Tibial nerve (tissue), 4 donors: ENCODE measurements around the gene GAREM1. TPM values are rescaled to one million over a fixed set of nuclear protein-coding genes. Genes with fewer than 3 reads are reported as not detected.

Experiments
- DNase-seq, 2 donors: peaks; one replicate each; pipeline ENCODE4 v3.0.0-alpha.2; 2019; ENCODE audit warnings: low spot score in 2 of 2
- H3K27ac ChIP-seq, 4 donors: fragments of 200-600 bp; sonication (generic) in 3 of 4; one replicate each; pipeline ENCODE4 v1.5.1; 2017 to 2019; ENCODE audit warnings: mild to moderate bottlenecking in 1 of 4
- H3K27me3 ChIP-seq, 2 donors: fragments of 200-600 bp; sonication (generic) in 1 of 2; one replicate each; pipeline versions ENCODE4 v1.5.1 to v1.6.0; 2017 to 2019
- H3K36me3 ChIP-seq, 3 donors: fragments of 200-600 bp; sonication (generic); one replicate each; pipeline ENCODE4 v1.5.1; 2018 to 2019
- H3K4me1 ChIP-seq, 4 donors: fragments of 200-600 bp; sonication (generic) in 3 of 4; one replicate each; pipeline ENCODE4 v1.5.1; 2017 to 2019
- H3K4me3 ChIP-seq, 4 donors: fragments of 200-600 bp; sonication (generic) in 3 of 4; one replicate each; pipeline ENCODE4 v1.5.1; 2017 to 2019; ENCODE audit warnings: mild to moderate bottlenecking in 1 of 4, moderate library complexity in 1 of 4
- H3K9me3 ChIP-seq, 4 donors: fragments of 200-600 bp; sonication (generic) in 3 of 4; one replicate each; pipeline ENCODE4 v1.5.1; 2017 to 2019
- EP300 ChIP-seq, 2 donors: sonication (generic); formaldehyde crosslinking; IDR thresholded peaks; one replicate each; pipeline ENCODE4 v1.6.1; 2017; ENCODE audit warnings: antibody characterized with exemption in 2 of 2, mild to moderate bottlenecking in 1 of 2
- POLR2A ChIP-seq, 2 donors: fragments of 450-650 bp; IDR thresholded peaks; one replicate each; pipeline ENCODE4 v1.6.1; 2017; ENCODE audit warnings: antibody characterized with exemption in 2 of 2, mild to moderate bottlenecking in 2 of 2, moderate library complexity in 2 of 2
- WGBS, 2 donors: methylation state at CpG; one replicate each; pipeline ENCODE4 v1.1.5; 2018; 5-methylcytosine and 5-hydroxymethylcytosine counted together
- total RNA-seq, 4 donors: library from RNA; depleted of rRNA; stranded (reverse); fragments of >200 nt; gene quantifications; one replicate each; pipeline ENCODE4 v1.1.0, GENCODE V29; 2016
- TF ChIP-seq, protein P1 (sequence below), 5 experiments: fragments of 200-600 bp in 3 of 5; fragments of 450-650 bp in 2 of 5; sonication (generic) in 3 of 5; IDR thresholded peaks; one replicate each; pipeline ENCODE4 v1.5.1; 2016 to 2019; ENCODE audit warnings: antibody characterized with exemption in 5 of 5, mild to moderate bottlenecking in 3 of 5, moderate library complexity in 2 of 5

GAREM1 gene
- total RNA-seq, 4 donors from 2014 or later = 25.1 to 33.0 (median 30.7) TPM

DNA sequence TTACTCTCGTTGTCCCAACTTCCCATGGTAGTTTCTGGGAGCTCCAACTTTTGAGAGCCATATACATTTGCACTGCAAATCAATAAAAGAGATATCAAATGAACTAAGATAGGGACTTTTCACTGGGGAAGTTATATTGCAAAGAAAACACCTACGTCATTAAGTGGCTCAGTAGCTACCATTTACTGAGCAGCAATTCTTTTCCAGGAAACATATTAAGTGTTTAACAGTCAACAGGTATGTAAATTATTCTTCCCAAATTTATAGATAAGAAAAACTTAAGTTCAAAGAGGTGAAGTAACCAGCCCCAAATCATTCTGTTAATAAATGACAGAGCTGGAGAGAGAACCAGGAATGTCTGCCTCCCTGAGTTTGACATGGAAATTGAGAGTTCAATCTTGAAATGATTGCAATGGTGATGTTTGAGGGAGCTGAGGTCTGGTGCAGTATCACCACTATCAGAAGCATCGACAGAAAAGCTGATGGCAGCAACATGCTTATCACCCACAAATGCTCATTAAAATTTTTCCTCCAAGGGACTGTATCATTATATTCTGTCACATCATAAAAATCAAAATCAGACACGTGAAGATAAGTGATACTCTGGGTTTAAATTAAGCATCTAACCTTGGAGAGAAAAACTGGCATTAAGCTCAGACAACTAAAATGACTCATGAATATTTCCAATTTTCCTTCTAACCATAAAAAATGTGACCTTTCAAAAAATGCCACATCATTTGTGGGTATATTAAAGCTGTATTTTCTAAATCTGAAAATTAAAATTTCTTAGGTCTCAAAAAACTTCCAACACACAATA is 43.4 kb downstream of the GAREM1 start:
- DNase-seq = no peak
- H3K4me1 ChIP-seq = peaks cover 0 to 66% (median 20%) of the 10 kb centered on the region in 4 donors
- WGBS, 2 donors = 68 to 81% methylated on average over 4 of the region's 4 CpGs

DNA sequence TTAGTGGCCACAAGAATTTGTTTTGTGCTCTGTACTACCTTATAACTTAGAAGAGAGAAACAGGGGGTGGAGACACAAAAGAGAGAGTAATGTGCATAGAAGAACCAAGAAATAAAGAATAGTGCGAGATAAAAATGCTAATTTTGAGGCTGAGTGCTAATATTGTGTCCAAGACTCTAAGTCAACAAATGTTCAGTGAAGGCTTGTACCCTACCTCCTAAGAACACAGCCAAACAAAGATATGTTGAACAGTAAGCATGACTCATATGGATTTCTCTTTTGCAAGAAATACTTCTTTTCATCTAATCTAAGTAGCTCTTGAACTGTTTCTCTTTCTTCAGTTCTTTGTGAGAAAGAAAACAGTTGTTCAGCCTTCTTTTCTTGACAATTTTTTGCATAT is 45.2 kb downstream of the GAREM1 start:
- TF ChIP-seq, protein P1, sequence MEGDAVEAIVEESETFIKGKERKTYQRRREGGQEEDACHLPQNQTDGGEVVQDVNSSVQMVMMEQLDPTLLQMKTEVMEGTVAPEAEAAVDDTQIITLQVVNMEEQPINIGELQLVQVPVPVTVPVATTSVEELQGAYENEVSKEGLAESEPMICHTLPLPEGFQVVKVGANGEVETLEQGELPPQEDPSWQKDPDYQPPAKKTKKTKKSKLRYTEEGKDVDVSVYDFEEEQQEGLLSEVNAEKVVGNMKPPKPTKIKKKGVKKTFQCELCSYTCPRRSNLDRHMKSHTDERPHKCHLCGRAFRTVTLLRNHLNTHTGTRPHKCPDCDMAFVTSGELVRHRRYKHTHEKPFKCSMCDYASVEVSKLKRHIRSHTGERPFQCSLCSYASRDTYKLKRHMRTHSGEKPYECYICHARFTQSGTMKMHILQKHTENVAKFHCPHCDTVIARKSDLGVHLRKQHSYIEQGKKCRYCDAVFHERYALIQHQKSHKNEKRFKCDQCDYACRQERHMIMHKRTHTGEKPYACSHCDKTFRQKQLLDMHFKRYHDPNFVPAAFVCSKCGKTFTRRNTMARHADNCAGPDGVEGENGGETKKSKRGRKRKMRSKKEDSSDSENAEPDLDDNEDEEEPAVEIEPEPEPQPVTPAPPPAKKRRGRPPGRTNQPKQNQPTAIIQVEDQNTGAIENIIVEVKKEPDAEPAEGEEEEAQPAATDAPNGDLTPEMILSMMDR (IDR thresholded peaks at IDR 0.05) = no peak
- TF ChIP-seq POLR2A (IDR thresholded peaks at IDR 0.05) (no peak), EP300 (IDR thresholded peaks at IDR 0.05) (no peak)
- Histone ChIP-seq H3K36me3 (no peaks in the 10 kb centered on the region), H3K4me1 (peaks cover 0 to 83% (median 24%) of the 10 kb centered on the region in 4 donors), H3K4me3 (no peak overlapping the region), H3K27me3 (no peaks in the 10 kb centered on the region), H3K9me3 (no peaks in the 10 kb centered on the region), H3K27ac (peak overlapping the region; percentile 37 to 79 (median 56))
- DNase-seq = no peak
- 51 to 66% methylated on average over 1 of the region's 1 CpG for WGBS, 2 donors

More for the DNA sequence above, 43.4 kb downstream of the GAREM1 start:
- H3K4me3 ChIP-seq = no peak overlapping the region
- peaks cover 0 to 13% (median 4%) of the 10 kb centered on the region in 4 donors for H3K9me3 ChIP-seq
- no peak for TF ChIP-seq POLR2A (IDR thresholded peaks at IDR 0.05)
- no peak for TF ChIP-seq EP300 (IDR thresholded peaks at IDR 0.05)
- TF ChIP-seq, protein P1 (IDR thresholded peaks at IDR 0.05) = no peak
- no peak overlapping the region for H3K27ac ChIP-seq
- H3K36me3 ChIP-seq = no peaks in the 10 kb centered on the region
- no peaks in the 10 kb centered on the region for H3K27me3 ChIP-seq

DNA sequence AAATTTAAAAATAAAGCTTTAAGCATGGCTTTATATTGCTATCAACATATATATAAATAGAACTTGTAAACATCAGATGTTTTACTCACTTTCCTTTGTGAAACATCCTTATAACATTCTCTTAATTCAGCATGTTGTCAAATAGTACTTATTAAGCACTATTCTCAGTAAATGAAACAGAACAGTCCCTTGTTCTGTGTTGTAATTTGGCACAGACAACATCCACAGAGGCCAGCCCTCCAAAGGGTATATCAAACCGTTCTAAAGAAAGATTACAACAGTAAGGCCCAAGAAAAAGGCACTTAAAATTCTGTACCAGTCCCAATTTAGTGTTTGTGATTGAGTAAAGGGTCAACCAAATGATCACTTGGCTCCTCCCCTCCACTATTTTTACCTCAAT is 46.0 kb downstream of the GAREM1 start:
- peak overlapping the region in 3 of 4 donors; percentile 5 to 79 (median 70) for H3K27ac ChIP-seq
- H3K36me3 ChIP-seq = no peaks in the 10 kb centered on the region
- H3K27me3 ChIP-seq = no peaks in the 10 kb centered on the region
- peaks cover 0 to 90% (median 25%) of the 10 kb centered on the region in 4 donors for H3K4me1 ChIP-seq
- H3K9me3 ChIP-seq = no peaks in the 10 kb centered on the region
- H3K4me3 ChIP-seq = no peak overlapping the region
- TF ChIP-seq POLR2A (IDR thresholded peaks at IDR 0.05) (no peak), EP300 (IDR thresholded peaks at IDR 0.05) (no peak)
- TF ChIP-seq, protein P1 (IDR thresholded peaks at IDR 0.05) = no peak
- no peak for DNase-seq
- WGBS, 2 donors = 8 to 13% methylated on average over 1 of the region's 1 CpG

DNA sequence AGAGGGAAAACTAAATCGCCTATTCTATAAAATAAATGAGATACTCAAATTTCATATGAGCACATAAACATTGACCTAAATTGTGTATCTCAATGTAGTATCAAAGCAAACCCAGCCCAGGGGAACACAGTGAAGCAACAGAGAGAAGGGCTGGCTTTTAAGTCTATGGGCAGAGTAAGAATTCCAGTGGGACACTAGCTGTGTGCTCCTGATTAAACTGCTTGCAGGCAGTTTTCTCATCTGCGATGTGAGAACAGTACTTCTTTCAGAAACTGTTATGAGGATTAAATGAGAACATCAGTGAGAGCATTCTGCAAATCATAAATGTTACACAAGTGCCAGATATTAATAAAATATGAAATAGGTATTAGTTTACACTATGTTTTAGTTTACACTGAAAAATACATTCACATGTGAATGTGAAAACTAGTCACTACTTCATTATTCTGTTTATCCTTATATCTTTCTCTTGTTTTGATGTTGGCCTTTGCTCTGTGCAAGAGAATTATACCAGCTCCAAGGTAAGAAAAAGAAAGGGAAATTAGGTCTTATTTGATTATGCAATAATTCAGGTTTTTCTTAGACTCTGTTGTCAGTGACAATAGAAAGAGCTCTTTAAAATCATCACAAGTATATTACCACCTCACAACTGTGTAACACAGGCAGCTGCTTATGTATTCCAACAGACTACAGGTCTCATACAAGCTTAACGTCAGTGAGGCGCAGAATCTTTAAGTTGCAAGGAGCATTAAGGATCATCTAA is 47.5 kb downstream of the GAREM1 start:
- H3K36me3 ChIP-seq = peaks cover 0 to 5% (median 0%) of the 10 kb centered on the region in 3 donors
- no peaks in the 10 kb centered on the region for H3K27me3 ChIP-seq
- no peaks in the 10 kb centered on the region for H3K9me3 ChIP-seq
- no peak overlapping the region for H3K4me3 ChIP-seq
- no peak for DNase-seq
- H3K4me1 ChIP-seq = peaks cover 0 to 91% (median 22%) of the 10 kb centered on the region in 4 donors
- peak overlapping the region in 2 of 4 donors; percentile 67 to 79 for H3K27ac ChIP-seq
- TF ChIP-seq POLR2A (IDR thresholded peaks at IDR 0.05) (no peak), EP300 (IDR thresholded peaks at IDR 0.05) (peak in 1 of 2 donors; percentile 17)
- TF ChIP-seq, protein P1 (IDR thresholded peaks at IDR 0.05) = no peak
- 71 to 72% methylated on average over 4 of the region's 4 CpGs for WGBS, 2 donors
